Measurements from ENCODE around the gene SSC4D. TPM values are rescaled to one million over a fixed set of nuclear protein-coding genes. Genes with fewer than 3 reads are reported as not detected.
A peak's percentile ranks its signal among the peaks of the same experiment; 100 is the strongest.

The SSC4D gene
- total and polyA plus RNA-seq, 2 donors (not counting 1 experiment from before 2014, with no cell fraction given), result 0.33 to 0.42 TPM

GRCh38 chr7:76340617-76341131 is 68.8 kb downstream of the SSC4D start:
- H3K9ac ChIP-seq (ENCODE audit: insufficient read depth, low read length), result no peak overlapping the region

More at GRCh38 chr7:76340617-76341131, 68.8 kb downstream of the SSC4D start:
- no peak overlapping the region for H3K4me3 ChIP-seq (replicated peaks in 1 of 4; ENCODE audit: control extremely low read depth in 1 of 4, insufficient read depth in 1 of 4, low read depth in 3 of 4, low read length in 4 of 4)
- peaks cover 7% of the 10 kb centered on the region for H3K36me3 ChIP-seq (ENCODE audit: control insufficient read depth, insufficient read depth, low read length)
- TF ChIP-seq EZH2 (IDR thresholded peaks at IDR 0.05; ENCODE audit: low read length, missing control alignments) (no peak), CTCF (conservative IDR thresholded peaks at IDR 0.05 in 1 of 2, IDR thresholded peaks at IDR 0.05 in 1 of 2; ENCODE audit: low read depth in 1 of 2, low read length in 2 of 2) (no peak)
- H3K9me3 ChIP-seq (ENCODE audit: control insufficient read depth, insufficient read depth, low read depth, low read length), result no peaks in the 10 kb centered on the region
- H3K4me2 ChIP-seq (ENCODE audit: extremely low read depth, insufficient read depth, low read length), result peak overlapping the region; percentile 15
- peak overlapping the region; percentile 61 for H3K27ac ChIP-seq (ENCODE audit: insufficient read depth, low read length)
- H2AFZ ChIP-seq (ENCODE audit: low read length), result no peak overlapping the region
- peaks cover 5% of the 10 kb centered on the region for H4K20me1 ChIP-seq (ENCODE audit: control insufficient read depth, extremely low read depth, insufficient read depth, low read length)
- H3K4me1 ChIP-seq (ENCODE audit: control insufficient read depth, extremely low read depth, insufficient read depth, low read length), result peaks cover 13% of the 10 kb centered on the region
- peaks cover 97% of the 10 kb centered on the region for H3K79me2 ChIP-seq (ENCODE audit: control insufficient read depth, insufficient read depth, low read length)
- peak; percentile 81 to 86 for DNase-seq (ENCODE audit: low read depth in 2 of 2)
- no peaks in the 10 kb centered on the region for H3K27me3 ChIP-seq (ENCODE audit: control insufficient read depth, insufficient read depth, low read length)

Other genes with a start within 250 kb of the SSC4D start
- gene SRRM3, start 207.8 kb downstream of the SSC4D start, total RNA-seq, result 1.0 and 1.7 TPM in 2 replicates
- gene SRRM3, start 207.8 kb downstream of the SSC4D start, polyA plus RNA-seq, result 0.40 and 1.2 TPM in 2 replicates
- gene HSPB1, start 107.0 kb downstream of the SSC4D start, total RNA-seq, result 36.2 and 70.0 TPM in 2 replicates
- 234 and 235 TPM in 2 replicates for gene HSPB1, start 107.0 kb downstream of the SSC4D start, polyA plus RNA-seq
- gene YWHAG, start 50.7 kb downstream of the SSC4D start, total RNA-seq, result 54.2 and 68.4 TPM in 2 replicates
- 80.4 and 85.7 TPM in 2 replicates for gene YWHAG, start 50.7 kb downstream of the SSC4D start, polyA plus RNA-seq
- 2.6 TPM in 2 replicates for gene ZP3, start 15.3 kb upstream of the SSC4D start, total RNA-seq
- gene ZP3, start 15.3 kb upstream of the SSC4D start, polyA plus RNA-seq, result 1.4 TPM in 2 replicates
- 2.6 and 6.8 TPM in 2 replicates for gene DTX2, start 52.0 kb upstream of the SSC4D start, total RNA-seq
- gene DTX2, start 52.0 kb upstream of the SSC4D start, polyA plus RNA-seq, result 2.2 and 3.4 TPM in 2 replicates
- gene UPK3B, start 100.9 kb upstream of the SSC4D start, total RNA-seq, result under 0.01 and 0.50 TPM in 2 replicates
- not detected in 2 replicates for gene UPK3B, start 100.9 kb upstream of the SSC4D start, polyA plus RNA-seq
- 0.17 and 0.51 TPM in 2 replicates for gene SPDYE16, start 133.6 kb upstream of the SSC4D start, total RNA-seq
- not detected in 2 replicates for gene SPDYE16, start 133.6 kb upstream of the SSC4D start, polyA plus RNA-seq
- gene POMZP3, start 217.6 kb upstream of the SSC4D start, total RNA-seq, result 1.3 and 1.5 TPM in 2 replicates
- 10.4 and 13.6 TPM in 2 replicates for gene POMZP3, start 217.6 kb upstream of the SSC4D start, polyA plus RNA-seq